Measurements from ENCODE around the gene SPHKAP. TPM values are rescaled to one million over a fixed set of nuclear protein-coding genes. Genes with fewer than 3 reads are reported as not detected.

The SPHKAP gene
- total and polyA plus RNA-seq, 9 donors: 0.34 to 26.4 (median 0.99) TPM

- TF ChIP-seq CTCF (IDR thresholded peaks at IDR 0.05): no peak
- Histone ChIP-seq H3K4me1 (ENCODE audit: insufficient read depth) (no peaks in the 10 kb centered on the region), H3K4me3 (no peak overlapping the region), H3K9me3 (no peaks in the 10 kb centered on the region), H3K36me3 (no peaks in the 10 kb centered on the region), H3K27me3 (no peaks in the 10 kb centered on the region), H3K27ac (no peak overlapping the region)
- intact Hi-C loops (cut with DNase I): no loop called here
- DNase-seq: no peak
- 27 to 40% (median 35%) methylated on average over 1 of the region's 1 CpG for WGBS, 3 donors
Measured at GRCh38 chr2:228126401-228126800, 55.1 kb downstream of the SPHKAP start.

DNA sequence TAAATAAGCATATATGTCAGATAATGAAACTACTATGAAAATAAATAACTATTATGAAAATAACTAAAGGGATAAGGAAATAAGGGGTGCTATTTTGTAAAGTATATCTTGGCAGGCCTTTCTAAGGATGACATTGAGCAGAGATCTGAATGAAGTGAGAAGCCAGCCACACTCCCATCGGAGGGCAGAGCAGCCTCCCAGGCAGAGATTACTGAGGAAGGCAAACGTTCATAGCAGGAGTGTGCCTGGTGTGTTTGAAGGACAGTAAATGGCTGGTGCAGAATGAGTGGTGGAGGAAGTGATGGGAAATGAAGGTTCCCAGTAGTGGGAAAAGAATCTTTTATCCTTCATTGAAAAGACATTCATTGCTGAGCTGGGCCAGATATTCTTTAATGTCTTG is 62.5 kb downstream of the SPHKAP start:
- Histone ChIP-seq H3K27me3 (no peaks in the 10 kb centered on the region), H3K4me1 (ENCODE audit: insufficient read depth) (no peaks in the 10 kb centered on the region), H3K9me3 (no peaks in the 10 kb centered on the region), H3K4me3 (no peak overlapping the region), H3K27ac (no peak overlapping the region), H3K36me3 (no peaks in the 10 kb centered on the region)
- intact Hi-C loops (cut with DNase I): no loop called here
- 2 to 3% (median 2%) methylated on average over 2 of the region's 2 CpGs for WGBS, 3 donors
- TF ChIP-seq POLR2A (IDR thresholded peaks at IDR 0.05) (no peak), CTCF (IDR thresholded peaks at IDR 0.05) (no peak), EP300 (IDR thresholded peaks at IDR 0.05) (no peak)
- no peak for DNase-seq

- 61 to 75% (median 73%) methylated on average over 2 of the region's 2 CpGs for WGBS, 3 donors
- no peak for DNase-seq
- H3K27me3 ChIP-seq: no peaks in the 10 kb centered on the region
- no peaks in the 10 kb centered on the region for H3K9me3 ChIP-seq
- no peak for TF ChIP-seq CTCF (IDR thresholded peaks at IDR 0.05)
- TF ChIP-seq EP300 (IDR thresholded peaks at IDR 0.05): no peak
- no peak for TF ChIP-seq POLR2A (IDR thresholded peaks at IDR 0.05)
- no peaks in the 10 kb centered on the region for H3K4me1 ChIP-seq (ENCODE audit: insufficient read depth)
- no peak overlapping the region for H3K27ac ChIP-seq
- no peak overlapping the region for H3K4me3 ChIP-seq
- no peaks in the 10 kb centered on the region for H3K36me3 ChIP-seq
- intact Hi-C loops (cut with DNase I): no loop called here
Measured at GRCh38 chr2:228107846-228108245, 73.6 kb downstream of the SPHKAP start.

- WGBS, 3 donors: 74 to 87% (median 87%) methylated on average over 8 of the region's 8 CpGs
- no peak for DNase-seq
Measured at GRCh38 chr2:228105526-228106250, 75.8 kb downstream of the SPHKAP start.

More at GRCh38 chr2:228105526-228106250, 75.8 kb downstream of the SPHKAP start:
- Histone ChIP-seq H3K4me1 (ENCODE audit: insufficient read depth) (no peaks in the 10 kb centered on the region), H3K36me3 (no peaks in the 10 kb centered on the region), H3K27me3 (no peaks in the 10 kb centered on the region), H3K27ac (no peak overlapping the region), H3K9me3 (no peaks in the 10 kb centered on the region), H3K4me3 (no peak overlapping the region)
- intact Hi-C loops (cut with DNase I): no loop called here
- TF ChIP-seq POLR2A (IDR thresholded peaks at IDR 0.05) (no peak), CTCF (IDR thresholded peaks at IDR 0.05) (no peak), EP300 (IDR thresholded peaks at IDR 0.05) (no peak)
